ENCODE measurements around the gene XKR8. TPM values are rescaled to one million over a fixed set of nuclear protein-coding genes. Genes with fewer than 3 reads are reported as not detected.

The XKR8 gene
- total RNA-seq, 1 donor from 2014 or later = 3.9 TPM

GRCh38 chr1:27955076-27955475 lies 4.7 kb upstream of the XKR8 start:
- no peak for DNase-seq (ENCODE audit: low read depth, low spot score)

GRCh38 chr1:27956761-27957160 lies 3.0 kb upstream of the XKR8 start:
- no peak for DNase-seq (ENCODE audit: low read depth, low spot score)

- DNase-seq (ENCODE audit: low read depth, low spot score) = no peak
These were observed 2.1 kb upstream of the XKR8 start for GRCh38 chr1:27957655-27958054.

- no peak for DNase-seq (ENCODE audit: low read depth, low spot score)
These were observed 1.3 kb upstream of the XKR8 start for GRCh38 chr1:27958513-27958912.

GRCh38 chr1:27960762-27961645 lies 1.2 kb downstream of the XKR8 start:
- DNase-seq (ENCODE audit: low read depth, low spot score) = no peak

GRCh38 chr1:27961646-27962221 lies 2.0 kb downstream of the XKR8 start:
- DNase-seq (ENCODE audit: low read depth, low spot score) = no peak

GRCh38 chr1:27963393-27963792 lies 3.6 kb downstream of the XKR8 start:
- DNase-seq (ENCODE audit: low read depth, low spot score) = no peak

- no peak for DNase-seq (ENCODE audit: low read depth, low spot score)
These were observed 6.8 kb downstream of the XKR8 start for GRCh38 chr1:27966402-27967105.

GRCh38 chr1:27967106-27967883 lies 7.5 kb downstream of the XKR8 start:
- DNase-seq (ENCODE audit: low read depth, low spot score) = no peak

- DNase-seq (ENCODE audit: low read depth, low spot score) = no peak
These were observed 8.2 kb downstream of the XKR8 start for GRCh38 chr1:27967884-27968466.

- no peak for DNase-seq (ENCODE audit: low read depth, low spot score)
These were observed 8.9 kb downstream of the XKR8 start for GRCh38 chr1:27968692-27969091.

GRCh38 chr1:27970401-27970800 lies 10.6 kb downstream of the XKR8 start:
- no peak for DNase-seq (ENCODE audit: low read depth, low spot score)

GRCh38 chr1:27971674-27972073 lies 11.9 kb downstream of the XKR8 start:
- no peak for DNase-seq (ENCODE audit: low read depth, low spot score)

GRCh38 chr1:27972141-27972540 lies 12.4 kb downstream of the XKR8 start:
- DNase-seq (ENCODE audit: low read depth, low spot score) = no peak

GRCh38 chr1:27973771-27974416 lies 14.1 kb downstream of the XKR8 start:
- DNase-seq (ENCODE audit: low read depth, low spot score) = no peak

GRCh38 chr1:27974417-27974781 lies 14.6 kb downstream of the XKR8 start:
- no peak for DNase-seq (ENCODE audit: low read depth, low spot score)

- DNase-seq (ENCODE audit: low read depth, low spot score) = peak; percentile 62
These were observed 19.5 kb downstream of the XKR8 start for GRCh38 chr1:27979151-27979858.

GRCh38 chr1:27979859-27980201 lies 20.1 kb downstream of the XKR8 start:
- DNase-seq (ENCODE audit: low read depth, low spot score) = no peak

GRCh38 chr1:27980216-27980845 lies 20.6 kb downstream of the XKR8 start:
- no peak for DNase-seq (ENCODE audit: low read depth, low spot score)

GRCh38 chr1:27981145-27981544 lies 21.4 kb downstream of the XKR8 start:
- no peak for DNase-seq (ENCODE audit: low read depth, low spot score)
